ENCODE data around the gene NID1.

Gene NID1

GRCh38 chr1:236065509-236066005 lies 667 bp upstream of the NID1 start:
- no peak for DNase-seq

GRCh38 chr1:236063919-236064673 lies 794 bp downstream of the NID1 start:
- peak; percentile 31 for DNase-seq

GRCh38 chr1:236063551-236063918 lies 1.4 kb downstream of the NID1 start:
- no peak for DNase-seq

DNA sequence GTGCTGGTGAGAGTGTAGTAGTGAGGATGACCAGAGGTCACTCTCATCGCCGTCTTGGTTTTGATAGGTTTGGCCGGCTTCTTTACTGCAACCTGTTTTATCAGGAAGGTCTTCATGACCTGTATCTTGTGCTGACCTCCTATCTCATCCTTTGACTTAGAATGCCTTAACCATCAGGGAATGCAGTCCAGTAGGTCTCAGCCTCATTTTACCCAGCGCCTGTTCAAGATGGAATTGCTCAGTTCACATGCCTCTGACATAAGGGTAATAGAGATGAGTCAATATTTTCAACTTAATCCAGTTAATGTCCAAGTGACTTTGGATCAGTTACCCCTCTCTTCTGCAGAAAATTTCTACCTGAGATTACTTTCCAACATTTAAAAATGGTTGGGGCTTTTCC lies 4.6 kb downstream of the NID1 start:
- no peak for DNase-seq

DNA sequence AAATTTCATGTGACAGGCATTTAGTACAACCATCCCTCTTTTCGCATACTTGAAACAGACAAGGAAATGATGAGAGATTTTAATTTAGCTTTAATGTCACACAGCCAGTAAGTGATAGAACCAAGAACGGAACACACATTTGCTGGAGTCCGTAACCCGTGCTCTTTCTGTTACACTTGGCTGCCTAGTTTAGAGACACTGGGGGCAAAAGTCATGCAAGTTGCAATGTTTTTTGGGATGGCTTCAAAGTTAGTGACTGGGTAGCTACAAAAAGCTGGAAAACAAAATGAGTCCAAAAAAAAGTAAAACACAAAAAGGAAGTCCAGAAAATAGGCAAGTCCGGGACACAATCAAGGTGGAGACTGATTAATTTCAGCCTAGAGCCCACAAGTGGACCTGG lies 5.9 kb downstream of the NID1 start:
- DNase-seq: no peak

GRCh38 chr1:236058141-236058934 lies 6.6 kb downstream of the NID1 start:
- DNase-seq: no peak

DNA sequence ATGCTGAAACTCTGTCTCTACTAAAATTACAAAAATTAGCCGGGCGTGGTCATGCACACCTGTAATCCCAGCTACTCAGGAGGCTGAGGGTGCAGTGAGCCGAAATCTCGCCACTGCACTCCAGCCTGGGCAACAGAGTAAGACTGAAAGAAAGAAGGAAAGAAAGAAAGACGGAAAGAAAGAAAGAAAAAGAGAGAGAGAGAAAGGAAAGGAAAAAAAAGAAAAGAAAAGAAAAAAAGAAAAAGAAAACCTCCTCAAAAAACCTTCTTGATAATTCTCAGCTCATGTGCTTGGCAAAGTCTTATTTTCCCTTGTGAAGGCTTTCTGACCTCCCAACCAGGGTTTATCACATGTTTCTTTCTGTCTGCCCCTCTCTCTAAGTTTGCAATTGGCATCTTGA lies 7.3 kb downstream of the NID1 start:
- no peak for DNase-seq

GRCh38 chr1:236052232-236052993 lies 12.5 kb downstream of the NID1 start:
- no peak for DNase-seq

- no peak for DNase-seq
These were observed 13.6 kb downstream of the NID1 start for GRCh38 chr1:236051242-236051791.

DNA sequence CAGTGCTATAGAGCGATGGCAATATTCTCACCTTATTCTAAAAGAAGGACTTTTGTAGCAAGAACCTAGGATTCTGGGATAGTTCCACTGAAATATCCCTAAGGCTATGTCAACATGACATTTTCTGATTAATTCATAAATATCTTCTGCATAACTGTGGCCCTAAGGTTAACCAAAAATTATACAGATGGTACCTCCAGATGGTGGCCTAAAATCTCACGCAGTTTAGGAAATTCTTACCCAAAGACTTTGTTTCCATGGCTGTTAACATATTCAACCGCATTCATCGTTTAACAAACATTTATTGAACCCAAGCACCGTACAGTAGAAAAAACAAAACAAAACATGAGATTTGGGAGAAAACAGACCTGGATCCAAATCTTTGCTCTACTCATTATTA lies 19.1 kb downstream of the NID1 start:
- DNase-seq: no peak

DNA sequence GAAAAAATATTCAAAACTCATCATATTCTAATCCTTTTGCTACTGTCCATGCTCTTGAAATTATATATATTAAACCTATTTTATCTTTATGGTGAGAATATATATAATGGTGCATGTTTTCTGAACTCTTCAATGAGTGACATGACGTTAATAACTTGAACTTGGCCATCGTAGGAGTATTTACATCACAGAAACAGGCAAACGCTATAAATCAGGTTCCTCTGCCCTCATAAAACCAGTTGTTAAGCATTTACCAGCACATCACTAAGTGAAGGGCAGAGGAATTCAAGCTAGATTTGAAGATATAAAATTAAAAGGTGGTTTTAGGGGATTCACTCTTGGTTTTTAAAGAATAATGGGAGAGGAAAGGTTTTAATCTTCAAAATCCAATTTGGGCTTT lies 20.5 kb downstream of the NID1 start:
- no peak for DNase-seq

- DNase-seq: no peak
These were observed 23.0 kb downstream of the NID1 start for GRCh38 chr1:236041631-236042618.

DNA sequence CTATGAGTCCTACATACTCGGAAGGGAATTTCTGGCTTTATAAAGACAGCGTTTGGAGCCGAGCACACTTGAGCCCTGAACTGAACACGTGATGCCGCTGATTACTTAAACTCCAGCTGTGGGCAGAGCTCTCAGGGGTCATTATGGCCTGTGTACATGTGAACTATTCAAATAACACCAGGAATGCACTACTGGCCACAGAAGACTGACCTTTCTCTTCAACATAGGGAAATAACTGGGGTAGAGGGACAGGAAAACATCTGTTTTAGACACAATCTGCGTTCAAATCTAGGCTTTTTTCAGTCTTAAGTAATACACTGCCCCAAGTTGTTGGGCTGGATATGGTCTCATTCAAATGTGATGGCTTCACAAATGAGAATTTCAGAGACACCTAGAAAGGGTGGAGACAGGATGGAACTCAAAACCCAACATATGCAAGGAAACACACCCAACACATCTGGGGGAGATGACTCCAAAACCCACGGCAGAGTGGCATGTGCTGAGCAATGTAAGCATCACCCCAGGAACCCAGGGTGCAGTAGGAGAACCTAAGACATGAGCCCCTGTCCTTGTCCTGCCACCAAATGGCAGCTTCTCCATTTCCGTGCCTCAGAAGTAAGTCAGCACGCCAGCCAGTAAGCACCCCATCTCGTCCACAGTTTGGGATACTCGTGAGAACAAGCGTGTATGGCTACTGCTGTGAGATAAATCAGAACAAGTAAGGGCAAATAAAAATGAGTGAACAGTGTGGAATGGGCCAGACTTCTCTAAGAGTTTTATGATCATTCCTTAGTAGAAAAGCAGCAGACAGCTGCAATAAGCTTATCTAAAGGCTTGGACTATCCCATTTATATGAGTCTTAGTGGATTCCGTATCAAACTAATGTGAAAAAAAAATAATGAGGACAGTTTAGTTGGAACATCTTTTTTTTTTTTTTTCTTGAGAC lies 24.9 kb downstream of the NID1 start:
- DNase-seq: no peak

- DNase-seq: no peak
These were observed 26.9 kb downstream of the NID1 start for GRCh38 chr1:236038034-236038433.

DNA sequence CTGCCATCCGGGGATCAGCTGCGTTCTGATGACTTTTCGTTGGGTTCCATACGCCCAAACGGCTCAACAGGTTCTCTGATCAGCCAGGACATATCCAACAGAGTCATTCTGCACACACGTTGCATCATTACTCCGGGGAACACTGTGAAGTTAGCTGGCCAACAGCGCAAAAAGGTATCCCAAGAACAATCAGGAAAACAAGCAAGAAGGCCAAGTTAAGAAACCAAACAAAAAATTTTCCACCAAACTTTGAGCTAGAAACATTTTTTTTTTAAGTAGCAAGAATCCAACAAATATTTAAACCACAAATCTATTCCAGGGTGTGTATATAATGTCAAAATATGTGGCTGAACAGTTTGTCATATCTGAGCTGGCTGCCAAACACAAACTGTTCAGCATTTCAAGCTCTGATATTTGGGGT lies 29.2 kb downstream of the NID1 start:
- DNase-seq: no peak

DNA sequence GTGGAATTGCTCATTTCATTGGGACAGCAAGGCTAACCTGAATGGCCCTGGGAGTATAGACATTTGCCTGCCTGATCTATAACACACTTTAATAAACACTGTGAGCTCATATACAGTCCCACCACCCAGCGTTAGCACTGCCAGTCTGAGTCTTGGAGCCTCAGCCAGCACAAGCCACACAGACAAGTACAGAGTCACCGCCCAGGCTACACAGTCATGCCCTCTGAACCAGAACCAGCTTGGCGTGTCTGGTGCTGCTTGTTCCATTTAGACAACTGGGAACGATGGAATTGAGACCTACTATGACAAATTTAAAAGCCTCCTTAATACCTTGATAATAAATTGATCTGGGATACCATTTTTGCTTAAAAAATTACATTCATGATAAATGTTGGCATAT lies 31.6 kb downstream of the NID1 start:
- no peak for DNase-seq

GRCh38 chr1:236030534-236030933 lies 34.4 kb downstream of the NID1 start:
- DNase-seq: no peak

GRCh38 chr1:236029428-236029940 lies 35.4 kb downstream of the NID1 start:
- no peak for DNase-seq

DNA sequence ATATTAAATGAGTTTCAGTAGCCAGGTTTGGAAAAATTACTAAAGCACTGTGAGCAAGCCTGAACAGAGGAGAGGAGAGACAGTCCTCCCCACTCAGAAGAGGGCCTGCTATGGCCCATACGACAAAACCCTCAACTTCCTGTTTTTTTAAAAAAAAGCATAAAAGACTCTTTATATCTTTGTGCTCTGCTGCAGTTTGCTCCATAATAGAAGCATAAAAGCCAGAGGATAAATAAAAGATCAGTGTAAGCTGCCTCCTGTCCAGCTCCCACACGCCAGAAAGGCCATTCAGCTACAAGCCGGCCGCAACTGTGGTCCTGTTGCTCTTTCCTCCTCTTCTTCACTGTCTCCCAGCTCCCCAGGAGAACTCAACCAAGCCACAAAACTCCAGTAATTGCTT lies 37.8 kb downstream of the NID1 start:
- DNase-seq: no peak

DNA sequence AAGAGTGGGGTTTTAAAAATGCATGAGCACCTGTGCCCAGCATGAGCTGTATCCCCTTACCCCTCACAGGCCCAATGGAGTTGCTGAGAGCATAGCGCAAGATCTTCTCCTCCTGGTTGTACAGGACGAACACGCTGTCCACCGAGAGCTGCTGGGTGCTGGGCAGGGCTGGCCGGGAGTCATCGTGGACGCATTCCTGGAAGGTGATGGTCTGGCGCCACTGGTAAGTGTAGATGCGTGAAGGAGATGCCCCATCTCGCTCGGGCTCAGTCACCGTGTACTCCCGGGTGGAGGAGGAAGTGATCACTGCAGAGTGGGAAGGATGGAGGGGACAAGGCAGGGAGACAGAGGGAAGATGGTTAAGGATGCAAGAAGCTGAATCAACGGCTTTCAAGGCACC lies 39.1 kb downstream of the NID1 start:
- no peak for DNase-seq

GRCh38 chr1:236024641-236025040 lies 40.2 kb downstream of the NID1 start:
- no peak for DNase-seq
